ENCODE data around the gene AGK. TPM values are rescaled to one million over a fixed set of nuclear protein-coding genes. Genes with fewer than 3 reads are reported as not detected.

AGK gene
- polyA plus RNA-seq, 2 of the 4 experiments (the other 2 are of a cell fraction) = 29.6 to 63.5 TPM

- FAIRE-seq (no peak), DNase-seq (ENCODE audit: low read depth in 1 of 2, low spot score in 1 of 2) (no peak), ATAC-seq (no peak)
- Histone ChIP-seq H3K27ac (no peak overlapping the region), H3K4me2 (no peak overlapping the region), H3K4me3 (no peak overlapping the region), H3K4me1 (peaks cover 22% of the 10 kb centered on the region), H3K9me3 (no peaks in the 10 kb centered on the region)
- TF ChIP-seq ATOH8 (CRISPR knock-in tag; IDR thresholded peaks at IDR 0.05; ENCODE audit: low read depth) = no peak
- no peak for TF ChIP-seq NR3C1 (IDR thresholded peaks at IDR 0.05)
- TF ChIP-seq TFCP2L1 (CRISPR knock-in tag; IDR thresholded peaks at IDR 0.05) = no peak
- TF ChIP-seq NFE2L2 (conservative IDR thresholded peaks at IDR 0.05; ENCODE audit: low read length) = no peak
- no peak for TF ChIP-seq CBX2 (IDR thresholded peaks at IDR 0.05; ENCODE audit: borderline replicate concordance, low read depth)
- TF ChIP-seq MAX (IDR thresholded peaks at IDR 0.05) = no peak
- no peak for TF ChIP-seq RCOR1 (IDR thresholded peaks at IDR 0.05; ENCODE audit: low read depth, low read length)
- no peak for TF ChIP-seq USF2 (IDR thresholded peaks at IDR 0.05)
- TF ChIP-seq ZNF302 (CRISPR knock-in tag; IDR thresholded peaks at IDR 0.05) = no peak
- TF ChIP-seq FOSL2 (IDR thresholded peaks at IDR 0.05) = no peak
- no peak for TF ChIP-seq FOSL2 (CRISPR knock-in tag; IDR thresholded peaks at IDR 0.05)
- no peak for TF ChIP-seq MAZ (IDR thresholded peaks at IDR 0.05; ENCODE audit: borderline replicate concordance, low read depth, low read length)
- TF ChIP-seq ELK1 (IDR thresholded peaks at IDR 0.05; ENCODE audit: low read depth, low read length) = no peak
- TF ChIP-seq RNF2 (IDR thresholded peaks at IDR 0.05; ENCODE audit: borderline replicate concordance, low read depth) = no peak
- TF ChIP-seq NPAS2 (CRISPR knock-in tag; IDR thresholded peaks at IDR 0.05; ENCODE audit: borderline replicate concordance) = no peak
- no peak for TF ChIP-seq ZSCAN20 (CRISPR knock-in tag; IDR thresholded peaks at IDR 0.05)
- TF ChIP-seq FOSB (CRISPR knock-in tag; IDR thresholded peaks at IDR 0.05) = no peak
- TF ChIP-seq HOXB5 (CRISPR knock-in tag; IDR thresholded peaks at IDR 0.05) = no peak
- no peak for TF ChIP-seq RFX5 (IDR thresholded peaks at IDR 0.05)
- TF ChIP-seq HOXB13 (CRISPR knock-in tag; IDR thresholded peaks at IDR 0.05; ENCODE audit: low read depth) = no peak
- CTCF ChIA-PET = interaction anchor here (0.6 to 2.0 kb wide), 4 partner anchors 11 to 425 kb away, joined by 4 to 7 read pairs (median 6); no protein-coding TSS in a partner anchor
- POLR2A ChIA-PET = no interaction called here
- WGBS (ENCODE audit: missing lambda C conversion rate) = 92% methylated on average over 18 of the region's 18 CpGs
Measured at GRCh38 chr7:141665208-141666035, 114.2 kb downstream of the AGK start.

- no peaks in the 10 kb centered on the region for H3K9me3 ChIP-seq
- CTCF ChIA-PET = interaction anchor here (0.6 to 2.4 kb wide), 5 partner anchors 12 to 425 kb away, joined by 3 to 9 read pairs (median 4); no protein-coding TSS in a partner anchor
- DNase-seq (ENCODE audit: low read depth in 1 of 2, low spot score in 1 of 2) (no peak), FAIRE-seq (no peak), ATAC-seq (no peak)
- H3K4me1 ChIP-seq = peaks cover 22% of the 10 kb centered on the region
- WGBS (ENCODE audit: missing lambda C conversion rate) = 93% methylated on average over 4 of the region's 4 CpGs
- no peak for TF ChIP-seq RFX5 (IDR thresholded peaks at IDR 0.05)
- no peak for TF ChIP-seq KDM5A (IDR thresholded peaks at IDR 0.05)
- no peak for TF ChIP-seq ESRRA (IDR thresholded peaks at IDR 0.05; ENCODE audit: borderline replicate concordance, low read length)
- TF ChIP-seq RAD21 (conservative IDR thresholded peaks at IDR 0.05 in 1 of 2, IDR thresholded peaks at IDR 0.05 in 1 of 2) = no peak
- no peak for TF ChIP-seq HOXB13 (CRISPR knock-in tag; IDR thresholded peaks at IDR 0.05; ENCODE audit: low read depth)
- no peak for TF ChIP-seq KDM1A (IDR thresholded peaks at IDR 0.05; ENCODE audit: low read depth)
- POLR2A ChIA-PET = no interaction called here
- H3K4me3 ChIP-seq = no peak overlapping the region
- no peak overlapping the region for H3K27ac ChIP-seq
- H3K4me2 ChIP-seq = no peak overlapping the region
Measured at GRCh38 chr7:141666071-141666470, 114.9 kb downstream of the AGK start.

All from A549 (cell line).